GM12878 (cell line): Measurements from ENCODE around the gene NCLN.

Experiments used
- ASH2L ChIP-seq: fragments of 300-600, 200-600 bp; sonication (generic); IDR thresholded peaks from 2 replicates; pipeline ENCODE4 v1.6.1; 2017; ENCODE audit warnings: low read depth, mild to moderate bottlenecking, borderline replicate concordance
- EP300 ChIP-seq, 2 experiments: fragments of 150-350 bp in 1 of 2; IDR thresholded peaks; 2 replicates each; pipeline ENCODE4 v1.6.1; 2011 to 2012; ENCODE audit warnings: low read depth in 2 of 2, low read length in 2 of 2, borderline replicate concordance in 1 of 2, improper control_type of control experiment in 1 of 2, inconsistent platforms in 1 of 2; ENCODE audit not compliant: control insufficient read depth in 1 of 2
- NR2C1 ChIP-seq: fragments of 450-650 bp; IDR thresholded peaks from 2 replicates; pipeline ENCODE4 v1.6.1; 2017; ENCODE audit warnings: antibody characterized with exemption, mild to moderate bottlenecking, moderate library complexity
- PAX8 ChIP-seq: fragments of 450-650 bp; IDR thresholded peaks from 2 replicates; pipeline ENCODE4 v1.6.1; 2017; ENCODE audit warnings: mild to moderate bottlenecking, moderate library complexity
- POLR2A ChIP-seq: IDR thresholded peaks from 2 replicates; pipeline ENCODE4 v1.6.1; 2011; ENCODE audit warnings: low read depth, mild to moderate bottlenecking, low read length
- POLR2AphosphoS2 ChIP-seq: IDR thresholded peaks from 2 replicates; pipeline ENCODE4 v1.6.1; 2011; ENCODE audit warnings: low read depth, mild to moderate bottlenecking, low read length, improper control_type of control experiment, moderate library complexity
- RAD21 ChIP-seq: IDR thresholded peaks from 2 replicates; pipeline ENCODE4 v1.6.1; 2011; ENCODE audit warnings: mild to moderate bottlenecking, low read depth, low read length, moderate library complexity; ENCODE audit not compliant: insufficient read depth
- RBBP5 ChIP-seq: fragments of 200-600 bp; sonication (generic); conservative IDR thresholded peaks from 2 replicates; pipeline ENCODE4 v1.6.1; 2016
- TAF1 ChIP-seq: IDR thresholded peaks from 2 replicates; pipeline ENCODE4 v1.6.1; 2011; ENCODE audit warnings: mild to moderate bottlenecking, low read depth, low read length, borderline replicate concordance

DNA sequence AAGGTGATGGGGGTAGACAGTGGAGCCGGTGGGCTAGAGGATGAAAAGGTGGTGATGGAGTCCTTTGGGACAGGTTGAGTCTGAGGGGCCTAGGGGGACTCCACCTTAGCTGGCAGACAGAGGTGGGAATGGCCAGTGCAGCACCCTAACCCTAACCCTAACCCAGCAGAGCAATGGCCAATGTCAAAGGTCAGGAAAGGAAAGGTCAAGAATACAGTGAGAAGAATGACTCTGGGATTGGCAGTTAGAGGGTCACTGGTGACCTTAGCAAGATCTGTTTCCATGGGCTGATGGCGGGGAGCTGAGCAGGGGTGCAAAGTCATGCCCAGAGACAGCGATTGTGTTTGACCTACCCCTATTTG lies 33.3 kb upstream of the NCLN start:
- TF ChIP-seq EP300 (IDR thresholded peaks at IDR 0.05; ENCODE audit: borderline replicate concordance in 1 of 2, control insufficient read depth in 1 of 2, low read depth in 2 of 2, low read length in 2 of 2) (no peak), POLR2AphosphoS2 (no peak), ASH2L (no peak), PAX8 (no peak), RBBP5 (no peak), NR2C1 (0 out of 2 replicates have a peak, but pooled peaks have one; percentile 8), POLR2A (no peak), RAD21 (no peak), TAF1 (no peak)
